ENCODE results near the gene GMDS.

The GMDS gene

DNA sequence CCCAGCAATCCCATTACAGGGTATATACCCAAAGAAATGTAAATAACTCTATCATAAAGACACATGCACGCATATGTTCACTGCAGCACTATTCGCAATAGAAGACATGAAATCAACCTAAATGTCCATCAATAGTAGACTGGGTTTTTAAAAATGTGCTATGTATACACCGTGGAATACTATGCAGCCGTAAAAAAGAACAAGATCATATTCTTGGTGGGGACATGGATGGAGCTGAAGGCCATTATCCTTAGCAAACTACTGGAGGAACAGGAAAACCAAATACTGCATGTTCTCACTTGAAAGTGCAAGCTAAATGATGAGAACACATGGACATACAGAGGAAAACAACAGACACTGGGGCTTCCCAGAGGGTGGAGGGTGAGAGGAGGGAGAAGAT lies 201.2 kb downstream of the GMDS start:
- H4K20me1 ChIP-seq (ENCODE audit: insufficient read depth), result no peaks in the 10 kb centered on the region
- no peak overlapping the region for H2AFZ ChIP-seq (ENCODE audit: low read depth)
- H3K4me3 ChIP-seq (IDR thresholded peaks at IDR 0.05; ENCODE audit: insufficient read depth, low read depth, low read length), result no peak overlapping the region
- no peaks in the 10 kb centered on the region for H3K4me1 ChIP-seq (ENCODE audit: low read depth, poor library complexity, severe bottlenecking)
- H3K27ac ChIP-seq, result no peak overlapping the region
- no peaks in the 10 kb centered on the region for H3K79me2 ChIP-seq (ENCODE audit: insufficient read depth, low read depth)
- H3K9ac ChIP-seq, result no peak overlapping the region
- H3K4me2 ChIP-seq, result no peak overlapping the region
- H3K27me3 ChIP-seq (ENCODE audit: insufficient read depth, low read depth), result no peaks in the 10 kb centered on the region
- H3K36me3 ChIP-seq (ENCODE audit: insufficient read depth), result no peaks in the 10 kb centered on the region
- TF ChIP-seq CTCF (conservative IDR thresholded peaks at IDR 0.05; ENCODE audit: low read depth, low read length), result no peak

- H3K27ac ChIP-seq, result no peak overlapping the region
- no peaks in the 10 kb centered on the region for H3K36me3 ChIP-seq (ENCODE audit: insufficient read depth)
- H3K4me3 ChIP-seq (IDR thresholded peaks at IDR 0.05; ENCODE audit: insufficient read depth, low read depth, low read length), result no peak overlapping the region
- no peaks in the 10 kb centered on the region for H3K27me3 ChIP-seq (ENCODE audit: insufficient read depth, low read depth)
- no peaks in the 10 kb centered on the region for H3K79me2 ChIP-seq (ENCODE audit: insufficient read depth, low read depth)
- H3K9ac ChIP-seq, result no peak overlapping the region
- H4K20me1 ChIP-seq (ENCODE audit: insufficient read depth), result no peaks in the 10 kb centered on the region
- no peak for TF ChIP-seq CTCF (conservative IDR thresholded peaks at IDR 0.05; ENCODE audit: low read depth, low read length)
- no peak overlapping the region for H2AFZ ChIP-seq (ENCODE audit: low read depth)
- no peaks in the 10 kb centered on the region for H3K4me1 ChIP-seq (ENCODE audit: low read depth, poor library complexity, severe bottlenecking)
- H3K4me2 ChIP-seq, result no peak overlapping the region
Observed at GRCh38 chr6:2042956-2043648, 202.3 kb downstream of the GMDS start.

DNA sequence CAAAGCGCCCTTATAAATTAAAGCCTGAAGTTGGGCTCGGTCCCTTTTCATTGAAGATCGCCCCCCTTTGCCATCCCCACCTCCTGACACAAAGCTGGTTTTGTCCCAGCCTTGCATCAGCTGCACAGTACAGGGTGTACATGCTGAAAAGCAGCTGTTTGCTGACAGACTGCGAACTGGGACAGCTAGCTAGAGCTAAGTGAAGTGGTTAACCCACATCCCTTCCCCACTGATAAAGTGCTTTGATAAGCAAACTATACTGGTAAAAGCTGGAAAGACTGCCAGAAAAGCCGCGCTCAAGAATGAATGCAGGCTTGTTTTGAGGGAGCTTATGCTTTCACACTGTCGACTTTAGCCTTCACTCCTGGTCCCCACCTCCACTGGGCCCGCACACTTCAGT lies 207.3 kb downstream of the GMDS start:
- H3K9ac ChIP-seq, result no peak overlapping the region
- no peak overlapping the region for H2AFZ ChIP-seq (ENCODE audit: low read depth)
- no peak for TF ChIP-seq CTCF (conservative IDR thresholded peaks at IDR 0.05; ENCODE audit: low read depth, low read length)
- no peaks in the 10 kb centered on the region for H3K36me3 ChIP-seq (ENCODE audit: insufficient read depth)
- H4K20me1 ChIP-seq (ENCODE audit: insufficient read depth), result no peaks in the 10 kb centered on the region
- no peaks in the 10 kb centered on the region for H3K27me3 ChIP-seq (ENCODE audit: insufficient read depth, low read depth)
- H3K4me1 ChIP-seq (ENCODE audit: low read depth, poor library complexity, severe bottlenecking), result no peaks in the 10 kb centered on the region
- H3K4me3 ChIP-seq (IDR thresholded peaks at IDR 0.05; ENCODE audit: insufficient read depth, low read depth, low read length), result no peak overlapping the region
- H3K4me2 ChIP-seq, result no peak overlapping the region
- H3K27ac ChIP-seq, result no peak overlapping the region
- H3K79me2 ChIP-seq (ENCODE audit: insufficient read depth, low read depth), result no peaks in the 10 kb centered on the region

- Histone ChIP-seq H3K4me1 (ENCODE audit: low read depth, poor library complexity, severe bottlenecking) (no peaks in the 10 kb centered on the region), H3K27ac (no peak overlapping the region), H3K36me3 (ENCODE audit: insufficient read depth) (no peaks in the 10 kb centered on the region), H4K20me1 (ENCODE audit: insufficient read depth) (no peaks in the 10 kb centered on the region), H3K4me2 (no peak overlapping the region), H3K79me2 (ENCODE audit: insufficient read depth, low read depth) (no peaks in the 10 kb centered on the region), H3K27me3 (ENCODE audit: insufficient read depth, low read depth) (no peaks in the 10 kb centered on the region), H3K9ac (no peak overlapping the region), H2AFZ (ENCODE audit: low read depth) (no peak overlapping the region), H3K4me3 (IDR thresholded peaks at IDR 0.05; ENCODE audit: insufficient read depth, low read depth, low read length) (no peak overlapping the region)
- no peak for TF ChIP-seq CTCF (conservative IDR thresholded peaks at IDR 0.05; ENCODE audit: low read depth, low read length)
Observed at GRCh38 chr6:2037237-2037926, 208.0 kb downstream of the GMDS start.

Measured in KMS-11 (cell line).